Jurkat, Clone E6-1 (cell line): Measurements from ENCODE around the gene NDUFS8.

Experiments
- DNase-seq: peaks from one replicate; pipeline ENCODE4 v3.0.0-alpha.2; 2011; ENCODE audit warnings: low read depth, low spot score
- H3K4me3 ChIP-seq: 2 replicates; pipeline ENCODE4 v1.5.1; 2011; ENCODE audit warnings: mild to moderate bottlenecking, low read length, control low read depth, moderate library complexity

NDUFS8 gene

DNA sequence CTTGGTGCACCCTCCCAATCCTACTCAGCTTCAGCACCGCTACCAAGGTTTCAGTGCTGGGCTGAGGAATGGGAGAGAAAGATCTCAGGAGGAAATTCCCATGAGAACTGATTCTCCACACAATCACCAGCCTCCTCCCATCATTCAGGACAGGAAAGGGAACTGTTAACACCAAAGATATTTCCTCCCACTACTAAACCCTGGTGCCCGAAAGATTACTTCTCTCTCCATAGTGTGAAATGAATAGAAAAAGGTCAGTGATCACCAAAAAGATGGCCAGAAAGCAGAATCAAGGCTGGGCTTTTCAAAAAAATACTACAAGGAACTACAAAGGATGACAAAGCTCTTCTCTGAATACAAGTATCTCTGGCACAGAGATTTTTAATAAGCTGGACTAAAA lies 34.4 kb downstream of the NDUFS8 start:
- DNase-seq = no peak

DNA sequence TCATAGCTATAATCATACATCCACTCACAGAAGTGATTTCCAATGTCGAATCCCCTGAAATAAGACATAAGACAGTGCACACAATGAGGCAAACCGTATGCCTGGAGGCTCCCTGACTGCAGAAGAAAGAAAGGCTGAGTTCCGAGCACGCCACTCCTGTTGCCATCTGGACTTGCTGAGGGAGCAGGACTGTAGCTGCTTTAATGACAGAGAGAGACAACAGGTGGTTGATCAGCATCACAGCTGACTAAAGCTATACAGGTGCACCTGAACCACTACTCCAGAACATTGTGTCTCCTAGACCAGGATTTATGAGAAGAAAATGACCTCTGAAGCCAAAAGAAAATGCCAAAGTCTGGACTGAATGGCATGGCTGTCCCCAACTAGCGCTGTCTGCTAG lies 35.4 kb downstream of the NDUFS8 start:
- no peak for DNase-seq
- H3K4me3 ChIP-seq = no peak overlapping the region

More for the DNA sequence above, 34.4 kb downstream of the NDUFS8 start:
- no peak overlapping the region for H3K4me3 ChIP-seq

DNA sequence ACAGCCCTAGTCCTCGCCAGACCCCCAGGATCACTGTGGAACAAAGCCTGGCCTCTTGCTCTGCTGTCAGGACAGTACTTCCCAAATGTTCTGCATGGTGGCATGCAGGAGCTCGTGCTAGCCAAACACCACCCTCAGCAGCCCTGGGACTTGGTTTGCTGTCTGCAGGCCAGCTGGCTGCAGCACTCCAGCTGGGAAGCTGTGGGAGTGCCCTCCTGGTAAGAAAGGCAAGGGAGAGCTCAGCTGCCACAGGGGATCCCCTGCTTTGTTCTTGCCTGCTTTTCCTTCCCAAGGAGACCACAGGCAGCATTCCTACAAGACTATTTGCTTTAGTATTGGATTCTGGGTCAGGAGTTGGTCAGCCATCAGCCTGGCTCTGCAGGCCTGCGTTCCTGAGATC lies 36.3 kb downstream of the NDUFS8 start:
- DNase-seq = no peak
- no peak overlapping the region for H3K4me3 ChIP-seq

DNA sequence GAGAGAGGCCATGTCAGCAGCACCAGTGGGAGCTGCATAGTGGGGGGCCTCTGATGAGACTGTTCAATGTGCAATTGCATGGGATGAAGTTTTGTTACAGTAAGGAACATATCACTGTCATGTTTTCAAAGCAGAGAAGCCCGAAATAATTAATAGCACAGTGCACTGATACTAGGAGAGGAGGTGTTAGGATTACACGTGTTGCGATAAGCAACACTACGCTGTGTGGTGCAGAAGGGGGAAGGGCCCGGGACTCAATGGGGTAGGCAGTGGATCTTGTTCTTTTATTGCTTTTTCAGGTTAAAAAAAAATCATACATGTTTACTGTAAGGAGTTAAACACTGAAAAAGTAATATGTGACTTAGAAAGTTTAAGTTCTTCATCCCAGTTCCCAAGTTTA lies 37.5 kb downstream of the NDUFS8 start:
- no peak overlapping the region for H3K4me3 ChIP-seq

DNA sequence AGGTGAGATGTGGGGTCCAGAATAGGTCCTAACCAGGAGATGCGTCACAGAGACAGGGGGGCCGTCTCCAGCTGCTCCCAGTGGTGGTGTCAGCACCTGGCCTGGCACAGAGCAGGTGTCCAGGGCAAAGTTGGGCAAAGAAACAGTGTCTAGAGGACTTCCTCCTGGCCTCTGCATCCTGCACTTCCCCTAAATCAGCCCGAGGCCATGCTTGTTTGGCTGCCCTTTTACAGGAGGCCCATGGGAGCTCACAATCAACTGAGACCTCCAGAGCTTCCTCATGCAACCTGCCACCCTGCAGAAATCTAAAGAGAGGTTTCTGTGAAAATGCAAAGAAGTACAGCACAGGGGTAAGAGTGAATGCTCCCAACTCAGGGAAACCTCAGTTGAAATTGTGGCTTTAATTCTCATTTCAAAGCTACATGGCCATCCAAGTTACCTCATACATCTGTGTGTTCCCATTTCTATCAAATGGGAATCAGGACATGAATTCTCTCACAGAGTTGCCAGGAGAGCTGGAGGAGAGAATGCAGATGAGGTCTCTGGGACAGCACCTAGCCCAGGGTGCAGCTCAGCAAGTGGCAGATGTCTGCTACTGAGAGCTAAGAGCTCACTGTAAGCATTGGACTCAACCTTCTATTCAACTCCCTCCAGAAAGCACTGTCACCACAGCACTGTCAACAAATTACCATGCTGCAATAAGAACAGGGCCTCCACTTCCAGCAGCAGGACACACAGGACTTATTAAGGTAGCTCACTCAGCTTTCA lies 41.0 kb downstream of the NDUFS8 start:
- DNase-seq = no peak
- H3K4me3 ChIP-seq = no peak overlapping the region

More for the DNA sequence above, 37.5 kb downstream of the NDUFS8 start:
- DNase-seq = no peak

DNA sequence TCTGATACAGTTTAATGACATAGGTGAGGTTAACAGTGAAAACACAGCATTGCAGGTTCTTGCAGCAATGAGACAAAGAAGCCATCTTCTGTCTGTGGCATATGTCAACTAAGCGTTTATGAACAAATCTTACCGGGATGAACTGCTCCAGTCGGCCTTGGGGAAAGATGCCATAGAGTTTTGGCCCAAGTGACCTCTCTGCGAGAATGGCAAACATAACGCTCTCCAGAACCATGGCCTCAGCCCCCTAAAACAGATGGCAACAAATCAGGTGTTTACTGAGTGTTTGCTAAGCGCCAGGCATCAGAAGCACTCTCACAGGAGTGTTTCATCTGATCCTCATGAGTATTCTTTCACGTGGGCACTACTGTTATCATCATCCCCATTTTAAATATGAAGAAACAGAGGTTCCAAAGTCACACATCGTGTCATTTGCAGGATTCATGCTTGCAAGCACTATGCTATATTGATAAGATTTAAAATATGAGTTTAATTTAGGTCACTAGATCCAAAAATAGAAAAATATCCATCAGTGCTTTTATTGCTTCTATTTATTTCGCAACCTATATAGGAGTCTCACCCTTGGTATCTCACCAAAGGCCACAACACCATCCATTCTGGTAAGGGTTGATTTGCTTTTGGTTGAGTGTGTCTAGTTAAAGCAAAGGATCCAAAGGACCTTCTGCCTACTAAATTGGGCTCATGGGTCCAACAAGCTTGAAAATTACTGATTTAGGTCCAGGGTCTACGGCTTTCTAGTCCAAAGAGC lies 44.3 kb downstream of the NDUFS8 start:
- DNase-seq = no peak

DNA sequence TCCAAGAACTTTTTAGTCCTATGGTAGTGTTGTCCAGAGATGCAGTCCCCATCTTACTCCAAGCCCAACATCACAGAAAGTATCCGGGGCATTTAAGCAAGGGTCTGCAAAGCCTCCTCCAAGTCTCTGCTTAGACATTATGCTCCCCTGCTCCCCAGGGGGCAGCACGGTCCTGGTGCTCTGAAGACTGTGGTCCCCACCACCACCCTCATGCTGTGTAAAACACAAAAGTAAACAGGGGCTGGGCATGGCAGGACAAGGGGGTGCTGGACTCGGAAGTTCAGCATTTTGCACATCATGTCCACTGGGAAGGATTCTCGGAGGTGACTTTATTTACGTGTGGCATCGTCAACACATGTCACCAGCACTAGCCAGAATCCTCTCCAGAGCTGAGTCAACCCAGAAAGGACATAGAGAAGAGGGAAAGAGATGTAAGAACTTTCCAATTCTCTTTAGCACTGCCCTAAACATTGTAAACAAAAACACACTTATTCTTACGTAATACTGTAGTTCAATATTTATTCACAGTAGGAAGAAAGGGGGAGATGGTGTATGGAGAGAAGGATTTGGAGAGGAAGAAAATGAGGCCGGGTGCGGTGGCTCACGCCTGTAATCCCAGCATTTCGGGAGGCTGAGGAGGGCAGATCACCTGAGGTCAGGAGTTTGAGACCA lies 46.0 kb downstream of the NDUFS8 start:
- no peak for DNase-seq
- no peak overlapping the region for H3K4me3 ChIP-seq

More for the DNA sequence above, 44.3 kb downstream of the NDUFS8 start:
- no peak overlapping the region for H3K4me3 ChIP-seq

DNA sequence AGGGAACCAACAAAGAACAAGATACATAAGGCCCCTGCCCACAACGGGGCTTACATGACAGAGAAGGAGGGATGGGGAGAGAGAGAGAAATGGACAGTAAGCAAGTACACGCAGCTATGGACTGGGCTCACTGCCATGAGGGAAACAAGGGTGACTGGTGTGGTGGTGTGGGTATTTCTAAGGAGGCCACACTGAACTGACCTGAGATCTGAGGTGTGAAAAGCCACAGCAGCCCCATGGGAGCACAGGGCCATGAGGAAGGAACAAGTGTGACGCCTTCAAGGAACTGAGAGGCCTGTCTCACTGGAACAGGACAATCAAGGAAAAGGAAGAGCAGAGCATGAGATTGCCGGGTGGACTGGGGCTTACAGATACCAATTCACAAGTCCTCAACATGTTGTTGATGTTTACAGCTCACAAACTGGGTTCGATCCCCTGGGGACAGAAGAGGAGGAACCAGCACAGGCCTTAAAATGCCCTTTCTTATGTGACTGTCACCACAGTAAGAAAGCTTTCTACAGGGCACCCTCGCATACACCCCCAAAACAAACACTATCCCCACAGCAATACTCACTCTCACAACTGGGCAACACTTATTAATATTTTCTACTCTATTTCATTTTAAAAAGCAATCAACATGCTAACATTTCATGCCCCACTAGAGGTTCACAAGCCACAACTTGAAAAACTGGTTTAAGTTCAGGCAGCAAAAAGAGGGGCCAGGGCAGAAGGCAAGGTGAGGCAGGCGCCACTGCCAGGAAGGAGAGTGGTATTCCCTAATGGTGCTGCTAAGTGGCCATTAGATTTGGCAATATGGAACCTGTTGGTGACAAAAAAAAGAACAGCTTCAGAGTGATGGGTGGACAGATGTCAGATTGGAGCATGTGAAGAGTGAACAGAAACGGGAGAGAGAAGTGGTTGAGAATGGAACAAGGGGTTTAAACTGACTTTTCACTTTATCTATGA lies 47.4 kb downstream of the NDUFS8 start:
- H3K4me3 ChIP-seq = no peak overlapping the region

DNA sequence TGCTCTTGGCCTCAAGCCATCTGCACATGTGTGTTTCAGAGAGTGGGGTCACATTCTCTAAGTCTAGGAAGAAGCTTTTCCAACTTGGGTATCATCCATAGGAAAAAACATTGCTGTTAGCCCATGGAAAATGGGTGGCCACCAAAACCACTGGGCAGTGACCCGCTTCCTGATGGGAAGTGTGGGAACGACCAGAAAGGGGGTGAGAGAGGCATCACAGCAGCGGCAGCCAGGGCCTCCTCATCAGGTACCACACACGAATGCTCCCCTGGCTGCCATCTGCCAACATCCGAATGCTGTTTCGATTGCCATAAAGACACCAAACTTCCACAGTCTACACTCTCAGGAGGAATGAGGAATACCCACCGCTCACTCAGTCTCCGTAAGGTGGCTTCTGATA lies 50.4 kb downstream of the NDUFS8 start:
- no peak for DNase-seq
- no peak overlapping the region for H3K4me3 ChIP-seq

More for the DNA sequence above, 47.4 kb downstream of the NDUFS8 start:
- DNase-seq = no peak

DNA sequence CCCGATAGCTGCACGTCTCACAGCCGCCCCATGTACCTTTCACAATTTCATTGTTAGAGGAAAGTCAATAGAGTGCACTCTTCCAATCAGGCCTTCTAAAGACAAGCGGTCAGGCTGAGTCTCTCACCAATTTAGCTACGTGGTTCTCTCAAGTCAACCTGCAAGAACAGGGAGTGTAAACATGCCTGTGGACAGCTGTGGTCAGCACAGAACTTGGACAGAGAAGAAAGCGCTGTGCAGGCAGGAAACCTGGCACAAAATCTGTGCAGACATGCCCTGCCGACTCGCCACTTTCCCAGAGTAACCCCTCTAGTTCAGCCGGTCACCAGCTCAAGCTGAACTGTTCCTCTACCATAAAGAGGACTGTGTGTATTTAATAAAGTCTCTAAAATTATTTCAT lies 51.2 kb downstream of the NDUFS8 start:
- H3K4me3 ChIP-seq = no peak overlapping the region
- no peak for DNase-seq

DNA sequence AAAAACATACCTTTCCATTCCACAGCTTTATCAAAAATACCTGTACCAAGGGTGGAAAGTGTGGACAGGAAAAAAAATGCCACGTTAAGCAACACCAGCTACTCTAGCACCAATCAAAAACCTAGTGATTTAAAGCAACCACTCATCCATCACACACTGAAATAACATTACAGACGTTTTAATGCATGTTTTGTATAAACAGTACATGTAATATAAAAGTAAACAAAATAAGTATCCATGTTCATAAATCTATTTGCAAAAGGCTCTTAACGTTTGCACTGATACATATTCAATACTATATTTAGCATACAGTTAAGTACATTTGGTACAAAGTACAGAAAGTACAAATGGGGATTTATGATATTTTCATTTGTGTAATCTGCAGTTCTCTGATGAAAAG lies 52.0 kb downstream of the NDUFS8 start:
- no peak for DNase-seq
- H3K4me3 ChIP-seq = no peak overlapping the region

DNA sequence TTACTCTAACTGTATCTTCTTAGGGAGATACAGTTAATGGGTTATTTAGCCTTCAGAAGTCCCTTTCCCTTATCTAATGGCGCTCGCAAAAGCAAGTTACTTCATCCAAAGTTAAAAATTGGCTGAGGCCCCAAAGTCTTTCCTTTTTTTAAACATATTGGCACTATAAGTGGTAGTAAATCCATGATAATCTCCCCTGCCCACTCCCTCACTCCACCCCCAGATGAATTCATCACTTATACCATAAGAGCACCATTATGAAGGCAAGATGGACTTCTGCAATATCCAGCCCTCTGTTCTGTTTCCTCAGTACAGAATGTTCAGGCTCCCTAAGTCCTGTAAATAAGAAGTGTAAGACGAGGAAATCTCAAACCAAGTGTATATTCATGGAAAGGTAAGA lies 53.0 kb downstream of the NDUFS8 start:
- DNase-seq = no peak
- H3K4me3 ChIP-seq = no peak overlapping the region
